Measurements from ENCODE around the gene IP6K3. TPM values are rescaled to one million over a fixed set of nuclear protein-coding genes. Genes with fewer than 3 reads are reported as not detected.

The IP6K3 gene
- total RNA-seq, 1 experiment from 2014 or later, result not detected

DNA sequence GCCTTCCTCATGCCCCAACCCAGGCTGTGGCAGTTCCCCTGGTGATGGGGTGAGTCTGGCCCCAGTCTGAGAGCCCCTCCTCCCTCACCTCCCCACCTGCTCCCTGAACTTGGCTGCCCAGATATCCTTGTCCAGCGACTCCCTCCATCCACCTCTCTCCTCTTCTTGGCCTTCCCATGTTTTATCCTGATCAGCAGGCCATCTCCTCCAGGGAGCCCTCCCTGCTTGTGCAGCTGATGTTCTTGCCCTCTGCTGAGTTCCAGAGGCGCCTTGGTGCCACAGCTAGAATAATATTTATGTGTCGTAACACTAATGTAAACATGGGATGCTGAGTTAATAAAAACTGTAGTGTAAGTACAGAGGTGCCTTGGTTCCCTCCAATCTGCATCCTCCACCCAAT is 10.4 kb upstream of the IP6K3 start:
- H3K4me1 ChIP-seq (ENCODE audit: control insufficient read depth, insufficient read depth, low read length), result peaks cover 21% of the 10 kb centered on the region
- ChIA-PET POLR2A (no interaction called here), CTCF (interaction anchor here (0.7 kb wide), 1 partner anchor 13 kb away, joined by 6 read pairs; no protein-coding TSS in a partner anchor)
- H3K9me3 ChIP-seq (ENCODE audit: control insufficient read depth, insufficient read depth, low read depth, low read length), result no peaks in the 10 kb centered on the region
- BruUV-seq (replicated peaks), result no TSS peak
- in situ Hi-C loops (cut with HindIII; ENCODE audit: low pct_unique_long_range_greater_than_20kb, low sequenced_read_pairs), result no loop called here
- H3K36me3 ChIP-seq (ENCODE audit: control insufficient read depth, insufficient read depth, low read length), result no peaks in the 10 kb centered on the region
- H3K27me3 ChIP-seq (ENCODE audit: control insufficient read depth, insufficient read depth, low read length), result no peaks in the 10 kb centered on the region
- TF ChIP-seq, protein P1, sequence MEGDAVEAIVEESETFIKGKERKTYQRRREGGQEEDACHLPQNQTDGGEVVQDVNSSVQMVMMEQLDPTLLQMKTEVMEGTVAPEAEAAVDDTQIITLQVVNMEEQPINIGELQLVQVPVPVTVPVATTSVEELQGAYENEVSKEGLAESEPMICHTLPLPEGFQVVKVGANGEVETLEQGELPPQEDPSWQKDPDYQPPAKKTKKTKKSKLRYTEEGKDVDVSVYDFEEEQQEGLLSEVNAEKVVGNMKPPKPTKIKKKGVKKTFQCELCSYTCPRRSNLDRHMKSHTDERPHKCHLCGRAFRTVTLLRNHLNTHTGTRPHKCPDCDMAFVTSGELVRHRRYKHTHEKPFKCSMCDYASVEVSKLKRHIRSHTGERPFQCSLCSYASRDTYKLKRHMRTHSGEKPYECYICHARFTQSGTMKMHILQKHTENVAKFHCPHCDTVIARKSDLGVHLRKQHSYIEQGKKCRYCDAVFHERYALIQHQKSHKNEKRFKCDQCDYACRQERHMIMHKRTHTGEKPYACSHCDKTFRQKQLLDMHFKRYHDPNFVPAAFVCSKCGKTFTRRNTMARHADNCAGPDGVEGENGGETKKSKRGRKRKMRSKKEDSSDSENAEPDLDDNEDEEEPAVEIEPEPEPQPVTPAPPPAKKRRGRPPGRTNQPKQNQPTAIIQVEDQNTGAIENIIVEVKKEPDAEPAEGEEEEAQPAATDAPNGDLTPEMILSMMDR (IDR thresholded peaks at IDR 0.05), result no peak
- TF ChIP-seq, protein P2, sequence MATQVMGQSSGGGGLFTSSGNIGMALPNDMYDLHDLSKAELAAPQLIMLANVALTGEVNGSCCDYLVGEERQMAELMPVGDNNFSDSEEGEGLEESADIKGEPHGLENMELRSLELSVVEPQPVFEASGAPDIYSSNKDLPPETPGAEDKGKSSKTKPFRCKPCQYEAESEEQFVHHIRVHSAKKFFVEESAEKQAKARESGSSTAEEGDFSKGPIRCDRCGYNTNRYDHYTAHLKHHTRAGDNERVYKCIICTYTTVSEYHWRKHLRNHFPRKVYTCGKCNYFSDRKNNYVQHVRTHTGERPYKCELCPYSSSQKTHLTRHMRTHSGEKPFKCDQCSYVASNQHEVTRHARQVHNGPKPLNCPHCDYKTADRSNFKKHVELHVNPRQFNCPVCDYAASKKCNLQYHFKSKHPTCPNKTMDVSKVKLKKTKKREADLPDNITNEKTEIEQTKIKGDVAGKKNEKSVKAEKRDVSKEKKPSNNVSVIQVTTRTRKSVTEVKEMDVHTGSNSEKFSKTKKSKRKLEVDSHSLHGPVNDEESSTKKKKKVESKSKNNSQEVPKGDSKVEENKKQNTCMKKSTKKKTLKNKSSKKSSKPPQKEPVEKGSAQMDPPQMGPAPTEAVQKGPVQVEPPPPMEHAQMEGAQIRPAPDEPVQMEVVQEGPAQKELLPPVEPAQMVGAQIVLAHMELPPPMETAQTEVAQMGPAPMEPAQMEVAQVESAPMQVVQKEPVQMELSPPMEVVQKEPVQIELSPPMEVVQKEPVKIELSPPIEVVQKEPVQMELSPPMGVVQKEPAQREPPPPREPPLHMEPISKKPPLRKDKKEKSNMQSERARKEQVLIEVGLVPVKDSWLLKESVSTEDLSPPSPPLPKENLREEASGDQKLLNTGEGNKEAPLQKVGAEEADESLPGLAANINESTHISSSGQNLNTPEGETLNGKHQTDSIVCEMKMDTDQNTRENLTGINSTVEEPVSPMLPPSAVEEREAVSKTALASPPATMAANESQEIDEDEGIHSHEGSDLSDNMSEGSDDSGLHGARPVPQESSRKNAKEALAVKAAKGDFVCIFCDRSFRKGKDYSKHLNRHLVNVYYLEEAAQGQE (IDR thresholded peaks at IDR 0.05; ENCODE audit: insufficient read depth in 1 of 2, low read depth in 2 of 2, low read length in 1 of 2), result no peak
- TF ChIP-seq SIN3A (IDR thresholded peaks at IDR 0.05; ENCODE audit: borderline replicate concordance, insufficient read depth, low read depth, low read length), result no peak
- no peak for TF ChIP-seq TCF7L2 (IDR thresholded peaks at IDR 0.05; ENCODE audit: low read depth, low read length)
- TF ChIP-seq POLR2AphosphoS5 (IDR thresholded peaks at IDR 0.05; ENCODE audit: low read depth, low read length), result no peak
- DNase-seq (ENCODE audit: low read depth, low spot score) (no peak), ATAC-seq (no peak)
- H3K4me3 ChIP-seq (ENCODE audit: low read depth in 2 of 2, low read length in 2 of 2), result no peak overlapping the region
- intact Hi-C loops (cut with micrococcal nuclease; ENCODE audit: unreplicated experiment), result no loop called here
- no peak overlapping the region for H3K27ac ChIP-seq (ENCODE audit: low read length)

DNA sequence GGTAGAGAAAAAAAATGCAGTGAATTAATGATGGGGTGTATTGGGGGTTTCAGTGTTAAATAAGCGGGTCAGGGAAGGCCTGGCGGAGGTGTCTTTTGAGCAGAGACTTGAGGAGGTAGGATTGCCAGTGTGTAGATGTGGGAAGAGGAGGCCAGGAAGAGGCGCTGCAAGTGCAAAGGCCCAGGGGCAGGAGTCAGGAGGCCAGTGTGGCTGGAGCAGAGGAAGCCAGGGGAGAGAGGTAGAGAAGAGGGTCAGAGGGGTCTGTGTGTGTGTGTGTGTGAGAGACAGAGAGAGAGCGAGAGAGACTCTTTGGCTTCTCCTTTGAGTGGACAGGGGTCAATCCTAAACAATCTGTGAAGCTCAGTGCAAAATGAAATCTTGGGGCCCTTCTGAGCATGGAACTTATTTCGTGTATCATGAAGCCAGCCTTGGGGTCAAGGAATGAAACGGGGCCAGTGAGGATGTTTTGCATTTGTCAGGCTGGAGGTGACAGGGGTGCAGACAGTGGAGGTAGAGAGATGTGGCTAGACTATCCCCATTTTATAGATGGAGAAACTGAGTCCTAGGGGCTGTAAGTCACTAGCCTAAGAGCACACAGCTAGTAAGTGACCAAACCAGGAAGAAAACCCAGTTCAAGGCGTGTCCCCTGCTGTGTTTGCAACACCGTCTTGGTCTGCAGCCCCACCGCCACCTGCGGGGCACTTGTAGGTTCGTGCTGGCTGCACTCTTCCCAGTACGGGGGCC is 9.7 kb upstream of the IP6K3 start:
- no peak overlapping the region for H3K4me3 ChIP-seq (ENCODE audit: low read depth in 2 of 2, low read length in 2 of 2)
- ATAC-seq, result no peak
- no peaks in the 10 kb centered on the region for H3K9me3 ChIP-seq (ENCODE audit: control insufficient read depth, insufficient read depth, low read depth, low read length)
- CTCF ChIA-PET, result no interaction called here
- POLR2A ChIA-PET, result no interaction called here
- TF ChIP-seq, protein P2 (IDR thresholded peaks at IDR 0.05; ENCODE audit: insufficient read depth in 1 of 2, low read depth in 2 of 2, low read length in 1 of 2), result no peak
- no peak for TF ChIP-seq SIN3A (IDR thresholded peaks at IDR 0.05; ENCODE audit: borderline replicate concordance, insufficient read depth, low read depth, low read length)
- in situ Hi-C loops (cut with HindIII; ENCODE audit: low pct_unique_long_range_greater_than_20kb, low sequenced_read_pairs) (no loop called here), intact Hi-C loops (cut with micrococcal nuclease; ENCODE audit: unreplicated experiment) (no loop called here)
- no peaks in the 10 kb centered on the region for H3K36me3 ChIP-seq (ENCODE audit: control insufficient read depth, insufficient read depth, low read length)
- no peaks in the 10 kb centered on the region for H3K27me3 ChIP-seq (ENCODE audit: control insufficient read depth, insufficient read depth, low read length)
- no peak for DNase-seq (ENCODE audit: low read depth, low spot score)
- no TSS peak for BruUV-seq (replicated peaks)
- H3K4me1 ChIP-seq (ENCODE audit: control insufficient read depth, insufficient read depth, low read length), result peaks cover 18% of the 10 kb centered on the region
- H3K27ac ChIP-seq (ENCODE audit: low read length), result no peak overlapping the region

All from Panc1 (cell line).